Stimulated activated CD8-positive, alpha-beta memory T cell treated with anti-CD3 and anti-CD28 coated beads, Interleukin-15, amount 100 ng/mL, for 1 hour (primary cell): ENCODE measurements around the gene MSL3B.

Source experiments
- DNase-seq: peaks from one replicate; pipeline ENCODE4 v3.0.0-alpha.2; 2020; ENCODE audit warnings: low read depth

MSL3B gene

GRCh38 chr2:233852056-233852455 is 16.1 kb downstream of the MSL3B start:
- DNase-seq, result no peak

- no peak for DNase-seq
These were observed 17.0 kb downstream of the MSL3B start for GRCh38 chr2:233851169-233851568.

GRCh38 chr2:233850745-233851144 is 17.4 kb downstream of the MSL3B start:
- no peak for DNase-seq

GRCh38 chr2:233849607-233850271 is 18.4 kb downstream of the MSL3B start:
- no peak for DNase-seq

- no peak for DNase-seq
These were observed 19.9 kb downstream of the MSL3B start for GRCh38 chr2:233848276-233848675.

- DNase-seq, result no peak
These were observed 20.8 kb downstream of the MSL3B start for GRCh38 chr2:233847248-233847898.

- no peak for DNase-seq
These were observed 21.6 kb downstream of the MSL3B start for GRCh38 chr2:233846387-233847247.

GRCh38 chr2:233845301-233846060 is 22.7 kb downstream of the MSL3B start:
- DNase-seq, result no peak

- DNase-seq, result no peak
These were observed 23.4 kb downstream of the MSL3B start for GRCh38 chr2:233844836-233845235.

- no peak for DNase-seq
These were observed 23.9 kb downstream of the MSL3B start for GRCh38 chr2:233844064-233844807.

- DNase-seq, result no peak
These were observed 27.0 kb downstream of the MSL3B start for GRCh38 chr2:233841183-233841582.

GRCh38 chr2:233840520-233840919 is 27.7 kb downstream of the MSL3B start:
- DNase-seq, result no peak

GRCh38 chr2:233839447-233839820 is 28.8 kb downstream of the MSL3B start:
- no peak for DNase-seq

GRCh38 chr2:233838726-233839446 is 29.3 kb downstream of the MSL3B start:
- DNase-seq, result no peak

GRCh38 chr2:233838251-233838650 is 29.9 kb downstream of the MSL3B start:
- DNase-seq, result no peak

- no peak for DNase-seq
These were observed 30.4 kb downstream of the MSL3B start for GRCh38 chr2:233837694-233838229.

- no peak for DNase-seq
These were observed 31.8 kb downstream of the MSL3B start for GRCh38 chr2:233836359-233836758.

GRCh38 chr2:233835230-233836186 is 32.7 kb downstream of the MSL3B start:
- no peak for DNase-seq

- no peak for DNase-seq
These were observed 34.8 kb downstream of the MSL3B start for GRCh38 chr2:233833345-233833744.
